Measurements from ENCODE around the gene CPNE1. TPM values are rescaled to one million over a fixed set of nuclear protein-coding genes. Genes with fewer than 3 reads are reported as not detected.
"Not testable (repeated sequence)": the region's sequence is repeated elsewhere in the genome, so short reads cannot be mapped to it uniquely, and the experiment has no call there.

Gene CPNE1
- total RNA-seq, 1 donor from 2014 or later: 76.3 TPM

- no peak for TF ChIP-seq CTCF (IDR thresholded peaks at IDR 0.05; ENCODE audit: insufficient read depth, low read length, severe bottlenecking)
- Histone ChIP-seq H3K4me3 (ENCODE audit: low read depth, low read length) (no peak overlapping the region), H3K27me3 (ENCODE audit: control insufficient read depth, insufficient read depth, low read length) (no peaks in the 10 kb centered on the region), H3K36me3 (ENCODE audit: control insufficient read depth, insufficient read depth, low read length) (peaks cover 13% of the 10 kb centered on the region)
- no peak for DNase-seq (ENCODE audit: low read depth)
- FAIRE-seq: no peak
Observed at GRCh38 chr20:35709259-35709658, 44.6 kb upstream of the CPNE1 start.

- H3K4me3 ChIP-seq (ENCODE audit: low read depth, low read length): no peak overlapping the region
- FAIRE-seq (no peak), DNase-seq (ENCODE audit: low read depth) (no peak)
- no peaks in the 10 kb centered on the region for H3K27me3 ChIP-seq (ENCODE audit: control insufficient read depth, insufficient read depth, low read length)
- peaks cover 13% of the 10 kb centered on the region for H3K36me3 ChIP-seq (ENCODE audit: control insufficient read depth, insufficient read depth, low read length)
- TF ChIP-seq CTCF (IDR thresholded peaks at IDR 0.05; ENCODE audit: insufficient read depth, low read length, severe bottlenecking): no peak
Observed at GRCh38 chr20:35708502-35708901, 43.8 kb upstream of the CPNE1 start.

- FAIRE-seq; H3K4me3 ChIP-seq (ENCODE audit: low read depth, low read length): not testable (repeated sequence)
- H3K36me3 ChIP-seq (ENCODE audit: control insufficient read depth, insufficient read depth, low read length): peaks cover 10% of the 10 kb centered on the region
Observed at GRCh38 chr20:35706591-35707529, 42.2 kb upstream of the CPNE1 start.

GRCh38 chr20:35705894-35706293 is 41.2 kb upstream of the CPNE1 start:
- FAIRE-seq; H3K4me3 ChIP-seq (ENCODE audit: low read depth, low read length): not testable (repeated sequence)

More at GRCh38 chr20:35706591-35707529, 42.2 kb upstream of the CPNE1 start:
- not testable (repeated sequence) for H3K27me3 ChIP-seq (ENCODE audit: control insufficient read depth, insufficient read depth, low read length); DNase-seq (ENCODE audit: low read depth)

GRCh38 chr20:35704514-35705261 is 40.0 kb upstream of the CPNE1 start:
- Histone ChIP-seq H3K27me3 (ENCODE audit: control insufficient read depth, insufficient read depth, low read length) (no peaks in the 10 kb centered on the region), H3K4me3 (ENCODE audit: low read depth, low read length) (no peak overlapping the region), H3K36me3 (ENCODE audit: control insufficient read depth, insufficient read depth, low read length) (peaks cover 9% of the 10 kb centered on the region)
- no peak for TF ChIP-seq CTCF (IDR thresholded peaks at IDR 0.05; ENCODE audit: insufficient read depth, low read length, severe bottlenecking)
- DNase-seq (ENCODE audit: low read depth) (no peak), FAIRE-seq (no peak)

More at GRCh38 chr20:35705894-35706293, 41.2 kb upstream of the CPNE1 start:
- DNase-seq (ENCODE audit: low read depth); H3K36me3 ChIP-seq (ENCODE audit: control insufficient read depth, insufficient read depth, low read length); H3K27me3 ChIP-seq (ENCODE audit: control insufficient read depth, insufficient read depth, low read length): not testable (repeated sequence)

GRCh38 chr20:35702824-35703695 is 38.4 kb upstream of the CPNE1 start:
- H3K4me3 ChIP-seq (ENCODE audit: low read depth, low read length): no peak overlapping the region
- FAIRE-seq (no peak), DNase-seq (ENCODE audit: low read depth) (no peak)
- no peaks in the 10 kb centered on the region for H3K27me3 ChIP-seq (ENCODE audit: control insufficient read depth, insufficient read depth, low read length)
- H3K36me3 ChIP-seq (ENCODE audit: control insufficient read depth, insufficient read depth, low read length): peaks cover 8% of the 10 kb centered on the region
- no peak for TF ChIP-seq CTCF (IDR thresholded peaks at IDR 0.05; ENCODE audit: insufficient read depth, low read length, severe bottlenecking)

All from bronchial epithelial cell (primary cell).